Caco-2 (cell line): Measurements from ENCODE around the gene CACNA2D1. TPM values are rescaled to one million over a fixed set of nuclear protein-coding genes. Genes with fewer than 3 reads are reported as not detected.

Experiments used
- BruUV-seq: library from RNA; stranded (reverse); fragments of 400-500 nt; replicated peaks from 2 replicates; lab custom pipeline; 2021; lab: Mats Ljungman, UMichigan
- CTCF ChIA-PET: fragments of 300-600 bp; sonication (Branson Sonifier 250); formaldehyde crosslinking; loops from one replicate; lab custom pipeline; 2022; ENCODE audit warnings: antibody characterized with exemption; lab: Charles Lee
- POLR2A ChIA-PET: fragments of 300-600 bp; sonication (Branson Sonifier 250); formaldehyde crosslinking; loops from one replicate; lab custom pipeline; 2022; ENCODE audit warnings: antibody characterized with exemption; lab: Charles Lee
- DNase-seq, 2 experiments: peaks; one replicate each; pipeline versions ENCODE4 v3.0.0 to v3.0.0-alpha.2; 2020 to 2022
- H3K27me3 ChIP-seq: replicated peaks from 2 replicates; pipeline ENCODE4 v1.6.0; 2011; ENCODE audit warnings: low read length; ENCODE audit not compliant: control insufficient read depth, insufficient read depth
- H3K36me3 ChIP-seq: 2 replicates; pipeline ENCODE4 v1.5.1; 2011; ENCODE audit warnings: low read length; ENCODE audit not compliant: control insufficient read depth, insufficient read depth
- H3K4me1 ChIP-seq: fragments of 250-450 bp; sonication (Bioruptor Pico); 2 replicates; pipeline ENCODE4 v1.5.1; 2020; ENCODE audit warnings: mild to moderate bottlenecking
- H3K4me3 ChIP-seq: 2 replicates; pipeline ENCODE4 v1.5.1; 2011; ENCODE audit warnings: low read depth, mild to moderate bottlenecking, control low read depth, low read length
- H3K9me3 ChIP-seq: fragments of 250-450 bp; sonication (Bioruptor Pico); 2 replicates; pipeline ENCODE4 v1.5.1; 2020; ENCODE audit warnings: mild to moderate bottlenecking, moderate library complexity
- H3K27ac Mint-ChIP-seq: one replicate; pipeline ENCODE4 v1.8.0; 2022; ENCODE audit warnings: mixed read lengths; ENCODE audit not compliant: unreplicated experiment
- H3K27me3 Mint-ChIP-seq: one replicate; pipeline ENCODE4 v1.8.0; 2022; ENCODE audit warnings: mixed read lengths; ENCODE audit not compliant: insufficient read depth, unreplicated experiment
- H3K36me3 Mint-ChIP-seq: one replicate; pipeline ENCODE4 v1.8.0; 2022; ENCODE audit warnings: mild to moderate bottlenecking, mixed read lengths; ENCODE audit not compliant: insufficient read depth, unreplicated experiment
- H3K4me1 Mint-ChIP-seq: one replicate; pipeline ENCODE4 v1.8.0; 2022; ENCODE audit warnings: low read depth, mixed read lengths; ENCODE audit not compliant: unreplicated experiment
- H3K4me3 Mint-ChIP-seq: one replicate; pipeline ENCODE4 v1.8.0; 2022; ENCODE audit warnings: mild to moderate bottlenecking, moderate library complexity, mixed read lengths; ENCODE audit not compliant: unreplicated experiment
- H3K9me3 Mint-ChIP-seq: one replicate; pipeline ENCODE4 v1.8.0; 2022; ENCODE audit warnings: mixed read lengths; ENCODE audit not compliant: unreplicated experiment
- intact Hi-C: fragments of 100-400 bp; cut with micrococcal nuclease; formaldehyde crosslinking; loops from one replicate; pipeline ENCODE4 v1.10.0; 2022; ENCODE audit not compliant: unreplicated experiment
- total RNA-seq: library from RNA; stranded (reverse); gene quantifications from 2 replicates; pipeline ENCODE4 v1.2.3, GENCODE V29; 2022
- TF ChIP-seq, protein P1 (sequence below), 2 experiments: fragments of 200-600 bp in 1 of 2; IDR thresholded peaks; 1 replicate in 1 of 2; 2 replicates in 1 of 2; pipeline versions ENCODE4 v1.5.1 to v1.8.0; 2011 to 2022; ENCODE audit warnings: antibody characterized with exemption in 1 of 2, control low read depth in 1 of 2, inconsistent platforms in 1 of 2, low read depth in 1 of 2, low read length in 1 of 2, mild to moderate bottlenecking in 1 of 2, moderate library complexity in 1 of 2; ENCODE audit not compliant: insufficient read depth in 1 of 2, severe bottlenecking in 1 of 2, unreplicated experiment in 1 of 2

Gene CACNA2D1
- total RNA-seq, 1 experiment from 2014 or later: not detected

DNA sequence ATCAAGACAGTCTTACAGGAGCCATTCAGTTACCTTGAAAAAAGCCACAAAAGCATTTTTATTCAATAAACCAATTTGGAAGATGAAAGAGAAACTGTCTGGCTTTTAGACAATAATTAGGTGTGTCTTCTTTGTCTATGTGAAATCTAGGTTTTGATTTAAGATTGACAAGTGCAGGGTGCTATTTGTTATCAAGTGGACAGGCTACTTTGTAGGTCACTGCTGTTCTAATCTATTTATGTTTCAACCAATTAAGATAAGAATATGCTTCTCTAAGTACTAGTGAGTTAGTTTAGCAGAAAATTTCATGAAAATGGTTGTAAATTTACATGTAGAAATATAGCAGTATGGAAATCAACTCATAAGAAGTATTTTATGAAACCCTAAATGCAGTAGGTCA lies 177.5 kb downstream of the CACNA2D1 start:
- Mint-ChIP-seq H3K36me3 (no peaks in the 10 kb centered on the region), H3K4me1 (no peaks in the 10 kb centered on the region), H3K27ac (no peak overlapping the region), H3K4me3 (no peak overlapping the region), H3K9me3 (no peaks in the 10 kb centered on the region), H3K27me3 (peaks cover 6% of the 10 kb centered on the region)
- H3K4me3 ChIP-seq: no peak overlapping the region
- H3K36me3 ChIP-seq: no peaks in the 10 kb centered on the region
- intact Hi-C loops: no loop called here
- ChIA-PET CTCF (no interaction called here), POLR2A (no interaction called here)
- no TSS peak for BruUV-seq
- H3K9me3 ChIP-seq: no peaks in the 10 kb centered on the region
- DNase-seq: no peak
- no peaks in the 10 kb centered on the region for H3K4me1 ChIP-seq
- TF ChIP-seq, protein P1, sequence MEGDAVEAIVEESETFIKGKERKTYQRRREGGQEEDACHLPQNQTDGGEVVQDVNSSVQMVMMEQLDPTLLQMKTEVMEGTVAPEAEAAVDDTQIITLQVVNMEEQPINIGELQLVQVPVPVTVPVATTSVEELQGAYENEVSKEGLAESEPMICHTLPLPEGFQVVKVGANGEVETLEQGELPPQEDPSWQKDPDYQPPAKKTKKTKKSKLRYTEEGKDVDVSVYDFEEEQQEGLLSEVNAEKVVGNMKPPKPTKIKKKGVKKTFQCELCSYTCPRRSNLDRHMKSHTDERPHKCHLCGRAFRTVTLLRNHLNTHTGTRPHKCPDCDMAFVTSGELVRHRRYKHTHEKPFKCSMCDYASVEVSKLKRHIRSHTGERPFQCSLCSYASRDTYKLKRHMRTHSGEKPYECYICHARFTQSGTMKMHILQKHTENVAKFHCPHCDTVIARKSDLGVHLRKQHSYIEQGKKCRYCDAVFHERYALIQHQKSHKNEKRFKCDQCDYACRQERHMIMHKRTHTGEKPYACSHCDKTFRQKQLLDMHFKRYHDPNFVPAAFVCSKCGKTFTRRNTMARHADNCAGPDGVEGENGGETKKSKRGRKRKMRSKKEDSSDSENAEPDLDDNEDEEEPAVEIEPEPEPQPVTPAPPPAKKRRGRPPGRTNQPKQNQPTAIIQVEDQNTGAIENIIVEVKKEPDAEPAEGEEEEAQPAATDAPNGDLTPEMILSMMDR (IDR thresholded peaks at IDR 0.05; ENCODE audit: insufficient read depth in 1 of 2, low read depth in 1 of 2, low read length in 1 of 2, severe bottlenecking in 1 of 2, unreplicated experiment in 1 of 2): no peak
- H3K27me3 ChIP-seq: no peaks in the 10 kb centered on the region

DNA sequence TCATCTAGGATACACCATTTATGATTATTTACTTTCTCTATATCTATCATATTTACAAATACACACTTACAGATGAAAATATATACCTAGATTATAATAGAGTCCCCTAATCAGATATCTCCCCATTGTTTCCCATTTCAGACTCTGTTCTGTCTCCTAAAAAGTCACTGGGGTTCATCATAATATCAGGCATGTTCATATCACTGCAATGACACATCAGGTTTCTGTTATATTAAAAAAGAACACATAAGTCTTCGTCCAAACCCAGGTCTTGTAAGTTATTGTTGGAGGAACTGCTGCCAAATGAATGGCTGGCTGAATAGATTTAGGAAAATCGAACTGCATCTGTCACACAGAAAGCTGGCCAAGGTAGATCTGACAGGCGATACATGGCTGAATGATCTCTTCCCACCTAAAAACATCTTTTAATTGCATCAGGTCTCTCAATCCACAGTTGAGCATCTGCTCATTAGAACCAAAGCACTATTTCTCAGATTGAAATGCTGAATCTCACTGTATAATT lies 178.7 kb downstream of the CACNA2D1 start:
- TF ChIP-seq, protein P1 (IDR thresholded peaks at IDR 0.05; ENCODE audit: insufficient read depth in 1 of 2, low read depth in 1 of 2, low read length in 1 of 2, severe bottlenecking in 1 of 2, unreplicated experiment in 1 of 2): no peak
- H3K27ac Mint-ChIP-seq: no peak overlapping the region
- no peaks in the 10 kb centered on the region for H3K27me3 ChIP-seq
- no peaks in the 10 kb centered on the region for H3K4me1 ChIP-seq
- POLR2A ChIA-PET: no interaction called here
- no peaks in the 10 kb centered on the region for H3K4me1 Mint-ChIP-seq
- H3K36me3 Mint-ChIP-seq: no peaks in the 10 kb centered on the region
- H3K27me3 Mint-ChIP-seq: peaks cover 4% of the 10 kb centered on the region
- DNase-seq: no peak
- BruUV-seq: no TSS peak
- CTCF ChIA-PET: no interaction called here
- no peak overlapping the region for H3K4me3 ChIP-seq
- intact Hi-C loops: no loop called here
- no peaks in the 10 kb centered on the region for H3K9me3 ChIP-seq
- H3K9me3 Mint-ChIP-seq: no peaks in the 10 kb centered on the region
- H3K36me3 ChIP-seq: no peaks in the 10 kb centered on the region
- no peak overlapping the region for H3K4me3 Mint-ChIP-seq

DNA sequence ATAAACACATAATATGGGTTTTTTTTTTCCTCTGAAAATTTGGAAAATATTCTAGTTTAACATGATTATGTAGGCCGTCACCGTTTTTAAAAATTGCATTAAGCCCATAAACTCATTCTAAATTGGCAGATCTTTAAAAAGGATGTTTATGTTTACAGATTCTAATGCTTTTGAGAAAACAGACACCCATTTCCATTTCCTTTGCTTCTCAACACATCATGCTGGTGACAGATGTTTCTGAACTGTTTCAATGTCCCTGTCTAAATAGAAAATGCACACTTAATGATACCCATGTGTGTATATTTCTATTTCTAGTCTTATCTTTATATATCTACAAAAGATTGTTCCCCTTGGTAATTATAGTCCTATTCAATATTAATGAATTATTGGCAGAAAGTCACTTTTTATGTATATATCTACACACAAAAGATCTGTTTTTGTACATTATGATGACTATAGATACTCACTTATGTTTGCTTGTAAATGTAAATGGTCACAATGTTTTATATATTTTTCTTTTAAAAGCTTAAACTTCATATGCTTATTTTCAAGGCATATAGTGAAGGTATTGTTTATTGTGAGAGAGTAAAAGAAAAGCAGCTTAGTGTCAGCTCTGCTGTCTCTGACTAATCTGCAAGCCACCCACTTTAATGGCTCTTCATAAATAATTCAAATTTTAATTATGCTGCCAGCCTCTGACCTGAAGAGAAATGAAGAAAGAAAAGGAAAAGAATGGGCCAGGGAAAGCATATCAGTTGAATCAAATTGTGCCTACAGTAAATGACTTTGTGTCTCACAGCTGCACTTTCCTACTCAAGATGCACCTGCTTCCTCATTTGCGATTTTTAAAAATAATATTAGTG lies 179.4 kb downstream of the CACNA2D1 start:
- Histone ChIP-seq H3K27me3 (no peaks in the 10 kb centered on the region), H3K4me3 (no peak overlapping the region), H3K4me1 (no peaks in the 10 kb centered on the region), H3K9me3 (no peaks in the 10 kb centered on the region), H3K36me3 (no peaks in the 10 kb centered on the region)
- CTCF ChIA-PET: no interaction called here
- no peak for DNase-seq
- intact Hi-C loops: no loop called here
- TF ChIP-seq, protein P1 (IDR thresholded peaks at IDR 0.05; ENCODE audit: insufficient read depth in 1 of 2, low read depth in 1 of 2, low read length in 1 of 2, severe bottlenecking in 1 of 2, unreplicated experiment in 1 of 2): no peak
- Mint-ChIP-seq H3K4me1 (no peaks in the 10 kb centered on the region), H3K27me3 (peaks cover 2% of the 10 kb centered on the region), H3K36me3 (no peaks in the 10 kb centered on the region), H3K9me3 (no peaks in the 10 kb centered on the region), H3K27ac (no peak overlapping the region), H3K4me3 (no peak overlapping the region)
- POLR2A ChIA-PET: no interaction called here
- BruUV-seq: no TSS peak
